ENCODE results near the gene EFEMP2. TPM values are rescaled to one million over a fixed set of nuclear protein-coding genes. Genes with fewer than 3 reads are reported as not detected.

EFEMP2 gene
- total RNA-seq, 1 experiment from 2014 or later = 26.2 TPM

DNA sequence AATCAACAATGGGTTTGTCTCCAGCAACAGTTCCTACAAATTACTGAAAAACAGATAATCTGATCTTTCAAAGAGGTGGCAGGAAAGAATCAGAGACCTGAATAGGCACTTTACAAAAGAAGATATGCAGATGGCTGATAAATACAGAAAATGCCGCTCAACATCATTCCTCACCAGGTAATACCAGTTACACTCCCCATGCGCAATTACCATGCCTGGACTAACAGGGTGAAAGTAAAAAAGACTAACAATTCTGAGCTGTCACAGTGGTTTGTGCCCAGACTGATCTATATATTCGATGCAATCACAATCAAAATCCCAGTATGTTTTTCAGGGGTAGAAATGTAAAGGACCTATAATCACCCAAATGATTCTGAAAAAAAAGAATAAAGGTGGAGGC is 28.8 kb downstream of the EFEMP2 start:
- Histone ChIP-seq H2AFZ (ENCODE audit: low read length) (no peak overlapping the region), H2AK5ac (ENCODE audit: insufficient read length, low read length) (no peak overlapping the region), H2BK120ac (ENCODE audit: low read depth, low read length, poor library complexity, severe bottlenecking) (no peak overlapping the region), H3K4me1 (ENCODE audit: insufficient read depth, low read length) (no peaks in the 10 kb centered on the region), H3K23ac (ENCODE audit: insufficient read length, low read depth, low read length) (no peak overlapping the region), H4K20me1 (ENCODE audit: control insufficient read depth, insufficient read depth, insufficient read length) (no peaks in the 10 kb centered on the region), H3K18ac (ENCODE audit: insufficient read length, low read depth, low read length) (no peak overlapping the region), H4K91ac (ENCODE audit: insufficient read length, low read depth, low read length) (no peak overlapping the region), H3K56ac (ENCODE audit: insufficient read length, low read depth, low read length) (no peak overlapping the region), H2BK15ac (ENCODE audit: low read depth, low read length) (no peak overlapping the region), H4K5ac (ENCODE audit: insufficient read length, low read depth, low read length) (no peak overlapping the region), H2BK5ac (ENCODE audit: insufficient read length, low read length) (no peak overlapping the region), H3K79me2 (ENCODE audit: insufficient read depth, low read length) (no peaks in the 10 kb centered on the region), H3K4ac (ENCODE audit: low read depth, low read length) (no peak overlapping the region), H3K9ac (ENCODE audit: extremely low read depth, insufficient read length, low read length) (no peak overlapping the region), H3T11ph (ENCODE audit: low read length) (no peak overlapping the region), H3K79me1 (ENCODE audit: insufficient read depth, low read depth, low read length, poor library complexity, severe bottlenecking) (no peaks in the 10 kb centered on the region), H3K4me2 (ENCODE audit: insufficient read depth, insufficient read length, low read length) (no peak overlapping the region), H3K27me3 (ENCODE audit: insufficient read depth, low read length) (no peaks in the 10 kb centered on the region), H2BK20ac (ENCODE audit: low read depth, low read length, poor library complexity, severe bottlenecking) (no peak overlapping the region), H3K23me2 (ENCODE audit: insufficient read length, low read depth, low read length, poor library complexity, severe bottlenecking) (no peaks in the 10 kb centered on the region), H4K8ac (replicated peaks; ENCODE audit: insufficient read length, low read depth, low read length) (no peak overlapping the region), H2BK12ac (ENCODE audit: insufficient read length, low read depth, low read length) (no peak overlapping the region), H3K14ac (ENCODE audit: insufficient read depth, low read length) (no peak overlapping the region), H3K27ac (ENCODE audit: insufficient read length, low read depth, low read length) (no peak overlapping the region), H3K9me3 (ENCODE audit: control insufficient read depth, low read depth, low read length) (no peaks in the 10 kb centered on the region)
- H3K27ac Mint-ChIP-seq = no peak overlapping the region
- H3K27me3 Mint-ChIP-seq (ENCODE audit: low read depth) = peaks cover 11% of the 10 kb centered on the region
- H3K36me3 Mint-ChIP-seq (ENCODE audit: insufficient read depth in 1 of 3, low read depth in 3 of 3) = no peaks in the 10 kb centered on the region
- no CpG with 5 or more reads among the region's 3 CpGs for WGBS (ENCODE audit: extremely low coverage, insufficient read length, low lambda C conversion rate)
- TF ChIP-seq, protein P1, sequence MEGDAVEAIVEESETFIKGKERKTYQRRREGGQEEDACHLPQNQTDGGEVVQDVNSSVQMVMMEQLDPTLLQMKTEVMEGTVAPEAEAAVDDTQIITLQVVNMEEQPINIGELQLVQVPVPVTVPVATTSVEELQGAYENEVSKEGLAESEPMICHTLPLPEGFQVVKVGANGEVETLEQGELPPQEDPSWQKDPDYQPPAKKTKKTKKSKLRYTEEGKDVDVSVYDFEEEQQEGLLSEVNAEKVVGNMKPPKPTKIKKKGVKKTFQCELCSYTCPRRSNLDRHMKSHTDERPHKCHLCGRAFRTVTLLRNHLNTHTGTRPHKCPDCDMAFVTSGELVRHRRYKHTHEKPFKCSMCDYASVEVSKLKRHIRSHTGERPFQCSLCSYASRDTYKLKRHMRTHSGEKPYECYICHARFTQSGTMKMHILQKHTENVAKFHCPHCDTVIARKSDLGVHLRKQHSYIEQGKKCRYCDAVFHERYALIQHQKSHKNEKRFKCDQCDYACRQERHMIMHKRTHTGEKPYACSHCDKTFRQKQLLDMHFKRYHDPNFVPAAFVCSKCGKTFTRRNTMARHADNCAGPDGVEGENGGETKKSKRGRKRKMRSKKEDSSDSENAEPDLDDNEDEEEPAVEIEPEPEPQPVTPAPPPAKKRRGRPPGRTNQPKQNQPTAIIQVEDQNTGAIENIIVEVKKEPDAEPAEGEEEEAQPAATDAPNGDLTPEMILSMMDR (conservative IDR thresholded peaks at IDR 0.05) = no peak
- DNase-seq = no peak
- H3K4me1 Mint-ChIP-seq = no peaks in the 10 kb centered on the region
- H3K9me3 Mint-ChIP-seq = no peaks in the 10 kb centered on the region
- H3K4me3 Mint-ChIP-seq = no peak overlapping the region

All from H9 (cell line).